HG02763 (cell line): ENCODE results near the gene ZDHHC14.

Source experiments
- ATAC-seq: cut with Tn5 transposase; IDR thresholded peaks from one replicate; pipeline ENCODE4 v1.9.1; 2021; ENCODE audit warnings: mild to moderate bottlenecking, moderate library complexity; ENCODE audit not compliant: unreplicated experiment

Gene ZDHHC14

GRCh38 chr6:157488058-157488457, 107.1 kb downstream of the ZDHHC14 start:
- ATAC-seq, result no peak

- ATAC-seq, result no peak
These were observed 107.7 kb downstream of the ZDHHC14 start for GRCh38 chr6:157488716-157489118.

GRCh38 chr6:157490611-157491269, 109.8 kb downstream of the ZDHHC14 start:
- no peak for ATAC-seq

GRCh38 chr6:157491571-157492232, 110.7 kb downstream of the ZDHHC14 start:
- no peak for ATAC-seq

GRCh38 chr6:157492249-157492648, 111.3 kb downstream of the ZDHHC14 start:
- no peak for ATAC-seq

GRCh38 chr6:157492741-157493140, 111.8 kb downstream of the ZDHHC14 start:
- ATAC-seq, result no peak

- no peak for ATAC-seq
These were observed 112.2 kb downstream of the ZDHHC14 start for GRCh38 chr6:157493173-157493572.

GRCh38 chr6:157493576-157493975, 112.6 kb downstream of the ZDHHC14 start:
- no peak for ATAC-seq

- ATAC-seq, result no peak
These were observed 113.2 kb downstream of the ZDHHC14 start for GRCh38 chr6:157494132-157494710.

- ATAC-seq, result no peak
These were observed 115.6 kb downstream of the ZDHHC14 start for GRCh38 chr6:157496534-157497095.

- no peak for ATAC-seq
These were observed 116.6 kb downstream of the ZDHHC14 start for GRCh38 chr6:157497579-157497978.

- no peak for ATAC-seq
These were observed 117.8 kb downstream of the ZDHHC14 start for GRCh38 chr6:157498817-157499216.

GRCh38 chr6:157500022-157500421, 119.0 kb downstream of the ZDHHC14 start:
- no peak for ATAC-seq

GRCh38 chr6:157503018-157503747, 122.2 kb downstream of the ZDHHC14 start:
- no peak for ATAC-seq

GRCh38 chr6:157505912-157506491, 125.0 kb downstream of the ZDHHC14 start:
- no peak for ATAC-seq

- no peak for ATAC-seq
These were observed 129.6 kb downstream of the ZDHHC14 start for GRCh38 chr6:157510323-157511188.

- ATAC-seq, result no peak
These were observed 130.8 kb downstream of the ZDHHC14 start for GRCh38 chr6:157511682-157512381.

- no peak for ATAC-seq
These were observed 131.3 kb downstream of the ZDHHC14 start for GRCh38 chr6:157512382-157512682.

- no peak for ATAC-seq
These were observed 132.1 kb downstream of the ZDHHC14 start for GRCh38 chr6:157513004-157513603.
